ENCODE measurements around the gene ACER3.

DNA sequence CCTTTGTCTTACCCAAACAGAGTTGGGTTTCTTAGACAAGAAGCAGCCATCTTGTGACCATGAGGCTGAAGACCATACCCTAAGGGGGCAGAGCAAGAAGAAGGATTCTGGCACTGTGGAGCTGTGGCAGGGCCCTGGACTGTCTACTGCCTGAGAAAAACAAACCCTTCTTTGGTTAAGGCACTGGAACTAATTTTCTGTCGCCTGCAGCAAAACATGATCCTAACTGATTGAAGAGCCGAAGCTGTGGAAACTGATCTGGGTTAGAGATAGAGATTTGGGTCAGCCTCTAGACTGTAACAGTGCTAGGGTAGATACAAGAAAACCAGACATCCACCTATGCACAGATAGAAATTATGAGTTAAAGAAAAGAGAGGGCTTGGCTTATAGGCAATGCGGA is 11.3 kb upstream of the ACER3 start:
- no peak for TF ChIP-seq POLR2AphosphoS5 (IDR thresholded peaks at IDR 0.05)
- TF ChIP-seq, protein P1, sequence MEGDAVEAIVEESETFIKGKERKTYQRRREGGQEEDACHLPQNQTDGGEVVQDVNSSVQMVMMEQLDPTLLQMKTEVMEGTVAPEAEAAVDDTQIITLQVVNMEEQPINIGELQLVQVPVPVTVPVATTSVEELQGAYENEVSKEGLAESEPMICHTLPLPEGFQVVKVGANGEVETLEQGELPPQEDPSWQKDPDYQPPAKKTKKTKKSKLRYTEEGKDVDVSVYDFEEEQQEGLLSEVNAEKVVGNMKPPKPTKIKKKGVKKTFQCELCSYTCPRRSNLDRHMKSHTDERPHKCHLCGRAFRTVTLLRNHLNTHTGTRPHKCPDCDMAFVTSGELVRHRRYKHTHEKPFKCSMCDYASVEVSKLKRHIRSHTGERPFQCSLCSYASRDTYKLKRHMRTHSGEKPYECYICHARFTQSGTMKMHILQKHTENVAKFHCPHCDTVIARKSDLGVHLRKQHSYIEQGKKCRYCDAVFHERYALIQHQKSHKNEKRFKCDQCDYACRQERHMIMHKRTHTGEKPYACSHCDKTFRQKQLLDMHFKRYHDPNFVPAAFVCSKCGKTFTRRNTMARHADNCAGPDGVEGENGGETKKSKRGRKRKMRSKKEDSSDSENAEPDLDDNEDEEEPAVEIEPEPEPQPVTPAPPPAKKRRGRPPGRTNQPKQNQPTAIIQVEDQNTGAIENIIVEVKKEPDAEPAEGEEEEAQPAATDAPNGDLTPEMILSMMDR (IDR thresholded peaks at IDR 0.05), result no peak
- TF ChIP-seq POLR2A (IDR thresholded peaks at IDR 0.05), result no peak

Measured in sigmoid colon (tissue), 4 donors.